Raji (cell line): ENCODE measurements around the gene OPRPN.

Experiments used
- POLR2A ChIP-seq: IDR thresholded peaks from 2 replicates; pipeline ENCODE4 v1.6.1; 2011; ENCODE audit warnings: low read depth, low read length, control low read depth; ENCODE audit not compliant: insufficient read depth

The OPRPN gene

GRCh38 chr4:70397580-70397979 lies at the start of gene OPRPN:
Gene OPRPN (plus strand): TSS chr4:70397940. CDS start chr4:70399286, 1,346 bp downstream.
- no peak for TF ChIP-seq POLR2A

GRCh38 chr4:70356185-70356584 lies 41.6 kb upstream of the OPRPN start:
- no peak for TF ChIP-seq POLR2A

GRCh38 chr4:70359115-70359661 lies 38.6 kb upstream of the OPRPN start:
- TF ChIP-seq POLR2A, result no peak

- TF ChIP-seq POLR2A, result no peak
Observed at GRCh38 chr4:70360460-70360859, 37.3 kb upstream of the OPRPN start, which contains the start of gene SMR3A. Gene SMR3A (plus strand): TSS chr4:70360760. CDS start chr4:70362116, 1,356 bp downstream.

- TF ChIP-seq POLR2A, result no peak
Observed at GRCh38 chr4:70364002-70364401, 33.7 kb upstream of the OPRPN start.

- no peak for TF ChIP-seq POLR2A
Observed at GRCh38 chr4:70365479-70365878, 32.3 kb upstream of the OPRPN start.

- no peak for TF ChIP-seq POLR2A
Observed at GRCh38 chr4:70367813-70368212, 29.9 kb upstream of the OPRPN start.

- TF ChIP-seq POLR2A, result no peak
Observed at GRCh38 chr4:70371987-70372386, 25.8 kb upstream of the OPRPN start.

- TF ChIP-seq POLR2A, result no peak
Observed at GRCh38 chr4:70372760-70373159, 25.0 kb upstream of the OPRPN start.

- TF ChIP-seq POLR2A, result no peak
Observed at GRCh38 chr4:70380578-70380977, 17.2 kb upstream of the OPRPN start.

GRCh38 chr4:70382691-70383181 lies 15.0 kb upstream of the OPRPN start, which contains the start of gene SMR3B:
Gene SMR3B (plus strand): TSS chr4:70383131. CDS start chr4:70384511, 1,380 bp downstream.
- TF ChIP-seq POLR2A, result no peak

GRCh38 chr4:70392057-70392776 lies 5.5 kb upstream of the OPRPN start:
- TF ChIP-seq POLR2A, result no peak

GRCh38 chr4:70399319-70399718 lies 1.6 kb downstream of the OPRPN start:
- TF ChIP-seq POLR2A, result no peak

GRCh38 chr4:70402762-70403161 lies 5.0 kb downstream of the OPRPN start:
- no peak for TF ChIP-seq POLR2A

- TF ChIP-seq POLR2A, result no peak
Observed at GRCh38 chr4:70405765-70406164, 8.0 kb downstream of the OPRPN start.

GRCh38 chr4:70425306-70425705 lies 27.6 kb downstream of the OPRPN start:
- no peak for TF ChIP-seq POLR2A

GRCh38 chr4:70426789-70427188 lies 29.0 kb downstream of the OPRPN start:
- no peak for TF ChIP-seq POLR2A

GRCh38 chr4:70437197-70437596 lies 39.5 kb downstream of the OPRPN start:
- no peak for TF ChIP-seq POLR2A
